Omental fat pad (tissue), 4 donors: ENCODE results near the gene ANXA3. TPM values are rescaled to one million over a fixed set of nuclear protein-coding genes. Genes with fewer than 3 reads are reported as not detected.
"Not testable (repeated sequence)": the region's sequence is repeated elsewhere in the genome, so short reads cannot be mapped to it uniquely, and the experiment has no call there.

Experiments
- ATAC-seq: fragments of 150-250 bp; one replicate; pipeline ENCODE4 v1.9.1; 2016; ENCODE audit warnings: mild to moderate bottlenecking, moderate library complexity; ENCODE audit not compliant: low FRiP score
- DNase-seq: peaks from one replicate; pipeline ENCODE4 v3.0.0-alpha.2; 2019; ENCODE audit warnings: low spot score
- total RNA-seq, 4 donors: library from RNA; depleted of rRNA; stranded (reverse); fragments of >200 nt; gene quantifications; one replicate each; pipeline ENCODE4 v1.1.0, GENCODE V29; 2016
- TF ChIP-seq, protein P1 (sequence below), 3 donors: fragments of 450-650 bp; IDR thresholded peaks; one replicate each; pipeline ENCODE4 v1.5.1; 2016 to 2017; ENCODE audit warnings: antibody characterized with exemption in 3 of 3, mild to moderate bottlenecking in 3 of 3, moderate library complexity in 2 of 3

ANXA3 gene
- total RNA-seq, 4 donors from 2014 or later, result 76.3 to 217 (median 105) TPM

- TF ChIP-seq, protein P1, sequence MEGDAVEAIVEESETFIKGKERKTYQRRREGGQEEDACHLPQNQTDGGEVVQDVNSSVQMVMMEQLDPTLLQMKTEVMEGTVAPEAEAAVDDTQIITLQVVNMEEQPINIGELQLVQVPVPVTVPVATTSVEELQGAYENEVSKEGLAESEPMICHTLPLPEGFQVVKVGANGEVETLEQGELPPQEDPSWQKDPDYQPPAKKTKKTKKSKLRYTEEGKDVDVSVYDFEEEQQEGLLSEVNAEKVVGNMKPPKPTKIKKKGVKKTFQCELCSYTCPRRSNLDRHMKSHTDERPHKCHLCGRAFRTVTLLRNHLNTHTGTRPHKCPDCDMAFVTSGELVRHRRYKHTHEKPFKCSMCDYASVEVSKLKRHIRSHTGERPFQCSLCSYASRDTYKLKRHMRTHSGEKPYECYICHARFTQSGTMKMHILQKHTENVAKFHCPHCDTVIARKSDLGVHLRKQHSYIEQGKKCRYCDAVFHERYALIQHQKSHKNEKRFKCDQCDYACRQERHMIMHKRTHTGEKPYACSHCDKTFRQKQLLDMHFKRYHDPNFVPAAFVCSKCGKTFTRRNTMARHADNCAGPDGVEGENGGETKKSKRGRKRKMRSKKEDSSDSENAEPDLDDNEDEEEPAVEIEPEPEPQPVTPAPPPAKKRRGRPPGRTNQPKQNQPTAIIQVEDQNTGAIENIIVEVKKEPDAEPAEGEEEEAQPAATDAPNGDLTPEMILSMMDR (IDR thresholded peaks at IDR 0.05), result no peak
- no peak for DNase-seq
- ATAC-seq, result no peak
Observed at GRCh38 chr4:78591404-78591803, 39.8 kb downstream of the ANXA3 start.

GRCh38 chr4:78592088-78592783, 40.7 kb downstream of the ANXA3 start:
- TF ChIP-seq, protein P1 (IDR thresholded peaks at IDR 0.05), result no peak
- no peak for DNase-seq
- ATAC-seq, result peak; percentile 23

GRCh38 chr4:78596111-78596742, 44.7 kb downstream of the ANXA3 start:
- TF ChIP-seq, protein P1 (IDR thresholded peaks at IDR 0.05), result no peak
- ATAC-seq (no peak), DNase-seq (no peak)

GRCh38 chr4:78598431-78598830, 46.9 kb downstream of the ANXA3 start:
- not testable (repeated sequence) for DNase-seq, ATAC-seq

DNA sequence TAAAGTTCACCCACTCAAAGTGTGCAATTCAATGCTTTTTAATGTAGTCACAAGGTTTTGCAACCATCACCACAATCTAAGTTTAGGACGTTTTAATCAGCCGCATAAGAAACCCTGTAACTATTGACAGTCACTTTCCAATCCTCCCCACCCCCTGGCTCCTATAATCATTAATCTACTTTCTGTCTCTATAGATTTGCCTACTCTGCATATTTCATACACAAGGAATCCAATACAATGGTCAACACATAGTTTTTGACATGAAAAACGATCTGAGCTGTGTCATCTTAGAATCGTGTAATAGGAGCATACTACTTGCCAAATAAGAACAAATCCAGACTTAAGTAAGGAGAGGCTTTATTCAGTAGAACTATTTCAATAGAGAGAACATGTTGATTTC, 47.6 kb downstream of the ANXA3 start:
- DNase-seq (no peak), ATAC-seq (no peak)
- TF ChIP-seq, protein P1 (IDR thresholded peaks at IDR 0.05), result no peak

- DNase-seq (no peak), ATAC-seq (no peak)
- TF ChIP-seq, protein P1 (IDR thresholded peaks at IDR 0.05), result no peak
Observed at GRCh38 chr4:78599931-78600375, 48.4 kb downstream of the ANXA3 start.

DNA sequence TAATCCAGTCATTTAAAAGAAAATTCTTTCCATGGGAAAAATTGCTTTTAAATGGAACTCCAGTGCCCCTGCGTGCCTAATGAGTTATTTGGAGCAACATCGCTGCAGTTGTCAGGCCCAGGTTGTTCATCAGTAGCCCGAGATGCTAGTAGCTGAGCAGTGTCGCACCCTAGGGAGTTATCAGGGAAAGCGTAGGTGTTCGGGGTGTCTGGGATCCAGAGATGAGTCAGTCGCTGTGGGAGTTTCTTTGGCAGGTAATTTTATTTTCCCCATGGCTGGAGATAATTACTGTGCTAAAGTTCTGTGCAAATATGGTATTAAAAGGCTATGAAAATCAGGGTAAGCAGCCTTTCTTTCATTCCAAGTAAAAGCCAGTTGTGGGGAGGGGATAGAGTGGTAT, 49.4 kb downstream of the ANXA3 start:
- TF ChIP-seq, protein P1 (IDR thresholded peaks at IDR 0.05), result no peak
- peak; percentile 89 for ATAC-seq
- no peak for DNase-seq
